ENCODE data around the gene MBOAT2.
A peak's percentile ranks its signal among the peaks of the same experiment; 100 is the strongest.

The MBOAT2 gene

GRCh38 chr2:8806885-8807704 is 196.4 kb downstream of the MBOAT2 start:
- no peak for DNase-seq

GRCh38 chr2:8805278-8806210 is 197.9 kb downstream of the MBOAT2 start:
- DNase-seq = peak; percentile 29

- DNase-seq = no peak
Measured at GRCh38 chr2:8803658-8804379, 199.7 kb downstream of the MBOAT2 start.

GRCh38 chr2:8802741-8803140 is 200.7 kb downstream of the MBOAT2 start:
- DNase-seq = no peak
